ENCODE measurements around the gene DCTN3.

DNA sequence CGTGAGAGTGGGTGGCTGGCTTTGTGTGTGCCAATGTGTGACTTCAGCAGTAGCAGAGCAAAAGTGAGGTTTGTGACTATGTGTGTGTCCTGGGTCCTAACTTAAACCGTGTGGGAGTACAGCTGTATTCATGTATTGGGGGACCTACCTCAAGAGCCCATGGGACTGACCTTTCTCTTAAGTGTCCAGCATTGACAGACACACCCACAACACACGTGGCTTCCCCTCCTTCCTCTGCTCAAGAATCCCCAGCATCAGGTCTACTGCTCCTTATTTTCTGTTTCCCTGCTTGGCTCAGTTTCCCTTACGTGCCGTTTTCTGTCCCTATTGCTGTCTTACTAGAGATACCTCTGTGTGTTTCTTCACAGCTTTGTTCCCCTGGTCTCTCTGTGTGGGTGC is 32.3 kb upstream of the DCTN3 start:
- TF ChIP-seq EZH2 (IDR thresholded peaks at IDR 0.05; ENCODE audit: insufficient read depth, poor library complexity, severe bottlenecking) (no peak), EZH2phosphoT487 (IDR thresholded peaks at IDR 0.05; ENCODE audit: insufficient read depth, low read depth) (no peak)

All from GM23248 (cell line).